IMR-90 (cell line): Measurements from ENCODE around the gene BANP. TPM values are rescaled to one million over a fixed set of nuclear protein-coding genes. Genes with fewer than 3 reads are reported as not detected.

ENCODE experiments used
- ATAC-seq: fragments of 200-7000 bp; cut with Tn5 transposase; 2 replicates; pipeline ENCODE4 v1.9.1; 2020; ENCODE audit warnings: low read depth, mild to moderate bottlenecking, moderate library complexity
- BruUV-seq: library from RNA; stranded (reverse); fragments of 400-500 nt; replicated peaks from 2 replicates; lab custom pipeline; 2021; lab: Mats Ljungman, UMichigan
- CTCF ChIA-PET: fragments of 300-600 bp; formaldehyde crosslinking; extraction: SDS; loops from one replicate; lab custom pipeline; 2021; ENCODE audit warnings: antibody characterized with exemption; lab: Yijun Ruan, JAX
- POLR2A ChIA-PET: fragments of 300-600 bp; sonication (Branson Sonifier 250); formaldehyde crosslinking; loops from one replicate; lab custom pipeline; 2022; ENCODE audit warnings: antibody characterized with exemption; ENCODE audit not compliant: unreplicated experiment; lab: Charles Lee
- DNase-seq: peaks from one replicate; pipeline ENCODE4 v3.0.0; 2013
- H2AFZ ChIP-seq: replicated peaks from 2 replicates; pipeline ENCODE3; 2013; ENCODE audit warnings: low read length, mild to moderate bottlenecking; ENCODE audit not compliant: poor library complexity
- H2AK5ac ChIP-seq: 2 replicates; pipeline ENCODE4 v1.6.1; 2013; ENCODE audit warnings: low read depth, low read length, inconsistent platforms
- H2AK9ac ChIP-seq: replicated peaks from 2 replicates; pipeline ENCODE3; 2013; ENCODE audit warnings: mild to moderate bottlenecking, low read depth, low read length, moderate library complexity; ENCODE audit not compliant: poor library complexity
- H2BK120ac ChIP-seq: 2 replicates; pipeline ENCODE4 v1.6.1; 2013; ENCODE audit warnings: low read depth, low read length, inconsistent platforms
- H2BK15ac ChIP-seq: 3 replicates; pipeline ENCODE4 v1.6.1; 2013; ENCODE audit warnings: low read depth, low read length, inconsistent platforms
- H2BK20ac ChIP-seq: 2 replicates; pipeline ENCODE4 v1.6.1; 2013; ENCODE audit warnings: low read depth, mild to moderate bottlenecking, inconsistent platforms, low read length, moderate library complexity
- H2BK5ac ChIP-seq: 2 replicates; pipeline ENCODE4 v1.6.1; 2013; ENCODE audit warnings: mild to moderate bottlenecking, low read depth, low read length, inconsistent platforms; ENCODE audit not compliant: poor library complexity, severe bottlenecking
- H3K14ac ChIP-seq: replicated peaks from 2 replicates; pipeline ENCODE4 v1.6.1; 2013; ENCODE audit warnings: low read depth, low read length, inconsistent platforms
- H3K18ac ChIP-seq: 2 replicates; pipeline ENCODE4 v1.6.1; 2013; ENCODE audit warnings: low read depth, low read length, control low read depth
- H3K23ac ChIP-seq: 2 replicates; pipeline ENCODE4 v1.6.1; 2013; ENCODE audit warnings: low read depth, low read length, inconsistent platforms
- H3K27ac ChIP-seq: 2 replicates; pipeline ENCODE4 v1.5.1; 2013; ENCODE audit warnings: mild to moderate bottlenecking, control low read depth, low read length; ENCODE audit not compliant: insufficient read depth
- H3K27me3 ChIP-seq: 2 replicates; pipeline ENCODE4 v1.6.1; 2013; ENCODE audit warnings: low read length; ENCODE audit not compliant: control insufficient read depth, insufficient read depth
- H3K36me3 ChIP-seq: 2 replicates; pipeline ENCODE4 v1.6.1; 2013; ENCODE audit warnings: low read length, mixed read lengths; ENCODE audit not compliant: control insufficient read depth, insufficient read depth
- H3K4ac ChIP-seq: 2 replicates; pipeline ENCODE4 v1.6.1; 2013; ENCODE audit warnings: low read depth, low read length, inconsistent platforms
- H3K4me1 ChIP-seq: 2 replicates; pipeline ENCODE4 v1.6.1; 2013; ENCODE audit warnings: low read length, mixed read lengths; ENCODE audit not compliant: control insufficient read depth, insufficient read depth
- H3K4me2 ChIP-seq: 2 replicates; pipeline ENCODE4 v1.6.1; 2013; ENCODE audit warnings: low read depth, mild to moderate bottlenecking, control low read depth, low read length, moderate library complexity
- H3K4me3 ChIP-seq: 2 replicates; pipeline ENCODE4 v1.5.1; 2013; ENCODE audit warnings: low read depth, mild to moderate bottlenecking, control low read depth, low read length, moderate library complexity; ENCODE audit not compliant: insufficient read depth
- H3K56ac ChIP-seq: 2 replicates; pipeline ENCODE4 v1.6.1; 2013; ENCODE audit warnings: low read length, inconsistent platforms; ENCODE audit not compliant: insufficient read depth; ENCODE audit errors: extremely low read depth
- H3K79me1 ChIP-seq, 2 experiments: 2 replicates each; pipeline ENCODE4 v1.6.1; 2013; ENCODE audit warnings: low read length in 2 of 2, inconsistent platforms in 1 of 2, low read depth in 1 of 2
- H3K9ac ChIP-seq: 2 replicates; pipeline ENCODE4 v1.6.1; 2013; ENCODE audit warnings: low read depth, low read length, control low read depth
- H3K9me1 ChIP-seq: 2 replicates; pipeline ENCODE4 v1.6.1; 2013; ENCODE audit warnings: low read length, inconsistent platforms; ENCODE audit not compliant: insufficient read depth
- H3K9me3 ChIP-seq: 2 replicates; pipeline ENCODE4 v1.6.1; 2013; ENCODE audit warnings: low read length; ENCODE audit not compliant: control insufficient read depth, insufficient read depth
- H4K20me1 ChIP-seq: 2 replicates; pipeline ENCODE4 v1.6.1; 2013; ENCODE audit warnings: low read length, inconsistent platforms; ENCODE audit not compliant: insufficient read depth
- H4K5ac ChIP-seq: 2 replicates; pipeline ENCODE4 v1.6.1; 2013; ENCODE audit warnings: mild to moderate bottlenecking, low read depth, low read length, control low read depth
- H4K8ac ChIP-seq, 2 experiments: 2 replicates each; pipeline ENCODE4 v1.6.1; 2013; ENCODE audit warnings: low read depth in 2 of 2, low read length in 2 of 2, control low read depth in 1 of 2, inconsistent platforms in 1 of 2
- H4K91ac ChIP-seq: 2 replicates; pipeline ENCODE4 v1.6.1; 2013; ENCODE audit warnings: low read depth, low read length, inconsistent platforms; ENCODE audit not compliant: insufficient read depth
- BHLHE40 ChIP-seq: fragments of 150-350 bp; IDR thresholded peaks from 2 replicates; pipeline ENCODE4 v1.6.1; 2016; ENCODE audit warnings: mild to moderate bottlenecking, low read depth, low read length
- CEBPB ChIP-seq: IDR thresholded peaks from 2 replicates; pipeline ENCODE4 v1.6.1; 2012; ENCODE audit warnings: low read depth, low read length, improper control_type of control experiment
- CHD1 ChIP-seq: IDR thresholded peaks from 2 replicates; pipeline ENCODE4 v1.6.1; 2012; ENCODE audit warnings: low read depth, low read length, improper control_type of control experiment
- FOS ChIP-seq: fragments of 150-350 bp; IDR thresholded peaks from 2 replicates; pipeline ENCODE4 v1.6.1; 2016; ENCODE audit warnings: low read depth, low read length
- MAFK ChIP-seq: IDR thresholded peaks from 2 replicates; pipeline ENCODE4 v1.6.1; 2012; ENCODE audit warnings: low read depth, low read length, improper control_type of control experiment
- MAZ ChIP-seq: IDR thresholded peaks from 2 replicates; pipeline ENCODE4 v1.6.1; 2012; ENCODE audit warnings: low read depth, mild to moderate bottlenecking, low read length, improper control_type of control experiment, moderate library complexity, borderline replicate concordance
- MXI1 ChIP-seq: IDR thresholded peaks from 2 replicates; pipeline ENCODE4 v1.6.1; 2012; ENCODE audit warnings: low read depth, mild to moderate bottlenecking, low read length, moderate library complexity, borderline replicate concordance
- NFE2L2 ChIP-seq: fragments of 150-350 bp; IDR thresholded peaks from 2 replicates; pipeline ENCODE4 v1.6.1; 2016; ENCODE audit warnings: low read depth, mild to moderate bottlenecking, low read length
- POLR2A ChIP-seq: IDR thresholded peaks from 2 replicates; pipeline ENCODE4 v1.6.1; 2012; ENCODE audit warnings: mild to moderate bottlenecking, low read depth, low read length
- RCOR1 ChIP-seq: IDR thresholded peaks from 2 replicates; pipeline ENCODE4 v1.6.1; 2012; ENCODE audit warnings: mild to moderate bottlenecking, low read length, improper control_type of control experiment; ENCODE audit not compliant: insufficient replicate concordance
- SMC3 ChIP-seq: fragments of 150-350 bp; IDR thresholded peaks from 2 replicates; pipeline ENCODE4 v1.6.1; 2016; ENCODE audit warnings: low read depth, mild to moderate bottlenecking, antibody characterized with exemption, low read length, moderate library complexity
- WGBS, 2 experiments: methylation state at CpG; one replicate each; pipeline versions ENCODE4 v1.1.5 to v1.1.7; 2013; ENCODE audit warnings: missing lambda C conversion rate in 2 of 2; ENCODE audit not compliant: insufficient read length in 1 of 2; ENCODE audit errors: extremely low coverage in 2 of 2; 5-methylcytosine and 5-hydroxymethylcytosine counted together
- dilution Hi-C: fragments of 300-500 bp; cut with HindIII; formaldehyde crosslinking; loops from one replicate; pipeline ENCODE4 v1.14.3; 2018; ENCODE audit warnings: low sequenced_read_pairs; ENCODE audit not compliant: unreplicated experiment
- in situ Hi-C: fragments of 300-500 bp; cut with MboI; formaldehyde crosslinking; loops from 3 replicates; pipeline ENCODE4 v1.14.3; 2019; ENCODE audit warnings: low sequenced_read_pairs, inconsistent platforms, mixed read lengths
- intact Hi-C: fragments of 100-400 bp; cut with micrococcal nuclease; formaldehyde crosslinking; loops from 2 replicates; pipeline ENCODE4 v1.10.0; 2022
- polyA plus RNA-seq, 3 experiments: library from polyadenylated mRNA; depleted of rRNA; stranded (reverse); fragments of >200 nt; gene quantifications; 2 replicates each; pipeline ENCODE4 v1.2.3, GENCODE V29; 2012; ENCODE audit warnings: low replicate concordance in 1 of 3
- total RNA-seq: library from RNA; depleted of rRNA; stranded (reverse); fragments of >200 nt; gene quantifications from 2 replicates; pipeline ENCODE4 v1.2.3, GENCODE V29; 2012
- TF ChIP-seq, protein P1 (sequence below): fragments of 150-350 bp; IDR thresholded peaks from 2 replicates; pipeline ENCODE4 v1.6.1; 2016; ENCODE audit warnings: low read depth, mild to moderate bottlenecking, low read length, moderate library complexity, borderline replicate concordance

BANP gene
- total and polyA plus RNA-seq, 2 of the 4 experiments (the other 2 are of a cell fraction) = 17.4 to 17.9 TPM

DNA sequence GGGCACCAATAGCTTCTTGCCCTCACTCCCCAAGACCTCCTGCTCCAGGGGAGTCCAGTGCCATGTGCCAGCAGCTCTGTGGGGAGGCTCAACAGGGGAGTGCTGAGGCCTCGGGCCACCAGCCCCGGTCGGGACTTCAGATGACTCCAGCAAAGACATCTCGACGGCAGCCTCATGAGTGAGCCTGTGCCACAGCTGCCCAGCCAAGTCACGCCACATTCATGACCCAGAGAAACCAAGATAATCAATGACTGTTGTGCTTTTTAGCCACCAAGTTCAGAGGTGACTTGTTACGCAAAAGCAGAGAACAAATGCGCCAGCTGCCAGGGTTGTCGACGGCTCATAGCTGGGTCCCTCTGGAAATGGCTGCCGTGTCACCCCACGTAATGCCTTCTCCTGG is 157.5 kb downstream of the BANP start:
- ChIA-PET POLR2A (no interaction called here), CTCF (no interaction called here)
- Histone ChIP-seq H3K14ac (no peak overlapping the region), H3K4me1 (no peaks in the 10 kb centered on the region), H2AFZ (no peak overlapping the region), H3K23ac (no peak overlapping the region), H4K8ac (no peak overlapping the region), H3K9me1 (no peaks in the 10 kb centered on the region), H3K27me3 (no peaks in the 10 kb centered on the region; the same call in 1 of the 2 replicates), H2AK5ac (no peak overlapping the region), H2BK20ac (no peak overlapping the region), H3K4me3 (no peak overlapping the region), H3K9ac (no peak overlapping the region), H2AK9ac (no peak overlapping the region), H4K5ac (no peak overlapping the region), H4K91ac (no peak overlapping the region), H2BK5ac (no peak overlapping the region), H3K36me3 (no peaks in the 10 kb centered on the region), H3K56ac (no peak overlapping the region), H3K79me1 (no peaks in the 10 kb centered on the region), H4K20me1 (no peaks in the 10 kb centered on the region), H3K4me2 (no peak overlapping the region), H3K27ac (no peak overlapping the region), H3K18ac (no peak overlapping the region), H2BK120ac (no peak overlapping the region), H3K9me3 (peaks cover 5% of the 10 kb centered on the region), H3K4ac (no peak overlapping the region), H2BK15ac (no peak overlapping the region)
- intact Hi-C loops = no loop called here
- TF ChIP-seq BHLHE40 (no peak), FOS (no peak), NFE2L2 (no peak), MAFK (no peak), RCOR1 (no peak), CHD1 (no peak), CEBPB (no peak), MAZ (no peak), MXI1 (no peak), POLR2A (no peak), SMC3 (no peak)
- TF ChIP-seq, protein P1, sequence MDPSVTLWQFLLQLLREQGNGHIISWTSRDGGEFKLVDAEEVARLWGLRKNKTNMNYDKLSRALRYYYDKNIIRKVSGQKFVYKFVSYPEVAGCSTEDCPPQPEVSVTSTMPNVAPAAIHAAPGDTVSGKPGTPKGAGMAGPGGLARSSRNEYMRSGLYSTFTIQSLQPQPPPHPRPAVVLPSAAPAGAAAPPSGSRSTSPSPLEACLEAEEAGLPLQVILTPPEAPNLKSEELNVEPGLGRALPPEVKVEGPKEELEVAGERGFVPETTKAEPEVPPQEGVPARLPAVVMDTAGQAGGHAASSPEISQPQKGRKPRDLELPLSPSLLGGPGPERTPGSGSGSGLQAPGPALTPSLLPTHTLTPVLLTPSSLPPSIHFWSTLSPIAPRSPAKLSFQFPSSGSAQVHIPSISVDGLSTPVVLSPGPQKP = no peak
- in situ Hi-C loops = no loop called here
- dilution Hi-C loops = no loop called here
- DNase-seq (no peak), ATAC-seq (no peak)
- 95% methylated on average over 6 of the region's 12 CpGs; no CpG with 5 or more reads in 1 of the 2 experiments for WGBS, 2 experiments
- no TSS peak for BruUV-seq
